ENCODE results near the gene NUP153.
"Not testable (repeated sequence)": the region's sequence is repeated elsewhere in the genome, so short reads cannot be mapped to it uniquely, and the experiment has no call there.

The NUP153 gene

GRCh38 chr6:17706580-17707370 lies at the start of gene NUP153:
Gene NUP153, minus strand, starts transcription at chr6:17706925. Its CDS starts 538 bp downstream, at chr6:17706387.
- DNase-seq = peak; percentile 95 to 98

DNA sequence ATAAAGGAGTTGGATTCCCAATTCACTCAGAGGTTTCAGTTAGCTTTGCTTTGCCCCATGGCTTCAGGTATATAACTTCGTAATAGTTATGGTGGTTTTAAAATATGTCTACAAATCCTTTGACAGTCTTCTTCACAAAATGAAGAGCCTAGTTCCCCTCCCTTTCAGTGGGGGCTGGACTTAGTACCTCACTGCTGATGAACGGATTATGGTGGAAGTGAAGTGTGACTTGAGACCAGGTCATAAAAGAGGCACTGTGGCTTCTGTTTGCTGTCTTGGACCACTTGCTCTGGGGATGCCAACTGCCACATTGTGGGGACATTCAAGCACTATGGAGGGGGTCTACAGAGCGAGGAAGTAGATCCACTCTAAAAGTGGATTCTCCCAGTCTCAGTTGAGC lies 47.5 kb upstream of the NUP153 start:
- DNase-seq = no peak

DNA sequence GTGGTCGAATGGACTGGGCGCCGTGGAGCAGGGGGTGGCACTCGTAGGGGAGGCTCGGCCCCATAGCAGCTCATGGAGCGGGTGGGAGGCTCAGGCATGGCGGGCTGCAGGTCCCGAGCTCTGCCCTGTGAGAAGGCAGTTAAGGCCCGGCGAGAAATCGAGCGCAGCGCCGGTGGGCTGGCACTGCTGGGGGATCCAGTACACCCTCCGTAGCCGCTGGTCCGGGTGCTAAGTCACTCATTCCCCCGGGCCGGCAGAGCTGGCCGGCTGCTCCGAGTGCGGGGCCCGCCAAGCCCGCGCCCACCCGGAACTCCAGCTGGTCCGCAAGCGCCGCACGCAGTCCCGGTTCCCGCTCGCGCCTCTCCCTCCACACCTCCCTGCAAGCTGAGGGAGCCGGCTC lies 38.6 kb upstream of the NUP153 start:
- DNase-seq = not testable (repeated sequence)

DNA sequence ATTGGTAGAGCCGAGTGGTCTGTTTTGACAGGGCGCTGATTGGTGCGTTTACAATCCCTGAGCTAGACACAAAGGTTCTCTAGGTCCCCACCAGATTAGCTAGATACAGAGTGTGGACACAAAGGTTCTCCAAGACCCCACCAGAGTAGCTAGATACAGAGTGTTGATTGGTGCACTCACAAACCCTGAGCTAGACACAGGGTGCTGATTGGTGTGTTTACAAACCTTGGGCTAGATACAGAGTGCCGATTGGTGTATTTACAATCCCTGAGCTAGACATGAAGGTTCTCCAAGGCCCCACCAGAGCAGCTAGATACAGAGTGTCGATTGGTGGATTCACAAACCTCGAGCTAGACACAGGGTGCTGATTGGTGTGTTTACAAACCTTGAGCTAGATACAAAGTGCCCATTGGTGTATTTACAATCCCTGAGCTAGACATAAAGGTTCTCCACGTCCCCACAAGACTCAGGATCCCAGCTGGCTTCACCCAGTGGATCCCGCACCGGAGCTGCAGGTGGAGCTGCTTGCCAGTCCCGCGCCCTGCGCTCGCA lies 38.1 kb upstream of the NUP153 start:
- DNase-seq = not testable (repeated sequence)

DNA sequence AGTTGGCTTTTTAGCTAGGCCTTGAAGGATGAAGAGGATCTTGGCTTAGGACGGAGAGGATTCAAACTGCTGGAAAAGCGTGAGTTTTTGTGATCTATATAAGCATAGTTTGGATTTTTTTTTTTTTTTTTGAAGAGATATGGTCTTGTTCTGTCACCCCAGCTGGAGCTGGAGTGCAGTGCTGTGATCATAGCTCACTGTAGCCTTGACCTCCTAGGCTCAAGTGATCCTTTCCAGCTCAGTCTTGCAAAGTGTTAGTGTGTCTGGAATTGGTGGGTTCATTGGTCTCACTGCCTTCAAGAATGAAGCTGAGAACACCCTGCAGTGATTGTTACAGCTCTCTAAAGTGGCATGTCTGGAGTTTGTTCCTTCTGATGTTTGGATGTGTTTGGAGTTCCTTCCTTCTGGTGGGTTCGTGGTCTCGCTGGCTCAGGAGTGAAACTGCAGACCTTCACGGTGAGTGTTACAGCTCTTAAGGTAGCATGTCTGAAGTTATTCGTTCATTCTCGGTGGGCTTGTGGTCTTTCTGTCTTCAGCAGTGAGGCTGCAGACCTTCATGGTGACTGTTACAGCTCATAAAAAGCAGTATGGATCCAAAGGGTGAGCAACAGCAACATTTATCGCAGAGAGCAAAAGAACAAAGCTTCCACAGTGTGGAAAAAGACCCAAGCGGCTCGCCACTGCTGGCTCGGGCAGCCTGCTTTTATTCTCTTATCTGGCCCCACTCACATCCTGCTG lies 37.5 kb upstream of the NUP153 start:
- no peak for DNase-seq

DNA sequence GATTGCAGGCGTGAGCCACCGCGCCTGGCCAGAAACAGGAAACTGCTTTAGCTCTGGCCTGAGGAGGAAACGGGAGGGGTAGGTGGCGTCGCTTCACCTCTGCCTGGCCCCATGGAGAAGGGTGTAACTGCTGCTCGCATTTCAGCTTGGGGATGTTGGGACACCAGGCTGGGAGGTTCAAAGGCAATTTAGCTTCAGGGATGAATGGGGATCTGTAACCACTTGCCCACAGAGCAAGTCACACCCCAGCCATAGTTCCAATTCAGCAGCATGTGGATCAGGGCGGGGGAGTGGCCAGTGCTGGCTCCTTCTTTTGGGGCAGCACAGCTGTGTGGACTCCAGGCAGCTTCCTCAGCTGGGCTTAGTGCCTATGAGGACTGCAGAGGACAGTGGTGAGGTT lies 34.8 kb upstream of the NUP153 start:
- DNase-seq = no peak

DNA sequence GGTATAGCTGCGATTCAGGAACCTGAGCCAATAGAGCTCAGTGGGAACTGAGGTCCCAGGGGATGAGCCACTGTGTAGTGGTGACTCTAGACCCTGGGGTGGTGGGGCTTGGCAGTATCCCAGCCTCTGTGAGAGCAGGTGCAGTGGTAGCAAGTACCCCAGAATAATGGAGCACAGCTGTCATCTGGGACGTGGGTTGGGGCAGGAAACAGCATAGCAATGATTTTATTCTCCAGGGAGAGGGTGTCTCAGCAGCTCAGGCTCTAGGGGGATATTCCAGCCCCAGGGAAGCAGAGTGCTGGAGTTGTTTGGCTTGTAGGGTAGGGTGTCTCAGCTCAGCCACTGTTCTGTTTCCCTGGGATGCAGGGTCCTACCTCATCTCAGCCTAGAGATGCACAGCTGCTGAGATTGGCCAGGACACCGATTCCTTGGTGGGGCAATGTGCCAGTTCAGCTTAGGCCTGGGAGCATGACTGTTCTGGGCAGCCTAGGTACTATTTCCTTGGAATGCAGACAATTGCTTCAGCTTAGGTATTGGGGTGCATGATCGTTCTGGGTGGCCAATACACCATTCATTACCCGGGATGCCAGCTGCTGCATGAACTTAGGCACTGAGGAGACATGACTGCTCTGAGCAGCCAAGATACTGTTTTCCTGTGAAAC lies 34.0 kb upstream of the NUP153 start:
- DNase-seq = peak; percentile 14 to 83

DNA sequence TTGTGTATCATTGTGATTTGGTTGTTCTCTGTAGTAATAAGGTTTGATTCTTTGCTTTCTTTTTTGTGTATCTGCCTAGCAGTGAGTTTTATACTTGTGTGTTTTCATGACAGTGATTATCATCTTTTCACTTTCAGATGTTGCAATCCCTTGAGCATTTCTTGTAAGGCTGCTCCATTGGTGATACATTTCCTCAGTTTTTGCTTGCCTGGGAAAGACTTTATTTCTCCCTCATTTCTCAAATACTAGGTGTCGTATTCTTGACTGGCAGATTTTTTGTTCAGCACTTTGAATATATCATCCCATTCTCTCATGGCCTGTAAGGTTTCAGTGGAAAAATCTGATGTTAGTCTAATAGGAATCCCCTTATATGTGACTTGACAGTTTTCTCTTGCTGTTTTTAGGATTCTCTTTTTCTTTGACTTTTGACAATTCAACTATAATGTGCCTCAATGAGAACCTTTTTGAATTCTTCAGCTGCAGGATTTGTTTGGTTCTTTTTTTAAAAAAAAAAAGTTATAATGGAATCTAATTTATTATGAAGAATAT lies 31.1 kb upstream of the NUP153 start:
- DNase-seq = no peak

GRCh38 chr6:17735311-17735710 lies 28.6 kb upstream of the NUP153 start:
- DNase-seq = not testable (repeated sequence)

- no peak for DNase-seq
Observed at GRCh38 chr6:17730078-17730704, 23.5 kb upstream of the NUP153 start.

DNA sequence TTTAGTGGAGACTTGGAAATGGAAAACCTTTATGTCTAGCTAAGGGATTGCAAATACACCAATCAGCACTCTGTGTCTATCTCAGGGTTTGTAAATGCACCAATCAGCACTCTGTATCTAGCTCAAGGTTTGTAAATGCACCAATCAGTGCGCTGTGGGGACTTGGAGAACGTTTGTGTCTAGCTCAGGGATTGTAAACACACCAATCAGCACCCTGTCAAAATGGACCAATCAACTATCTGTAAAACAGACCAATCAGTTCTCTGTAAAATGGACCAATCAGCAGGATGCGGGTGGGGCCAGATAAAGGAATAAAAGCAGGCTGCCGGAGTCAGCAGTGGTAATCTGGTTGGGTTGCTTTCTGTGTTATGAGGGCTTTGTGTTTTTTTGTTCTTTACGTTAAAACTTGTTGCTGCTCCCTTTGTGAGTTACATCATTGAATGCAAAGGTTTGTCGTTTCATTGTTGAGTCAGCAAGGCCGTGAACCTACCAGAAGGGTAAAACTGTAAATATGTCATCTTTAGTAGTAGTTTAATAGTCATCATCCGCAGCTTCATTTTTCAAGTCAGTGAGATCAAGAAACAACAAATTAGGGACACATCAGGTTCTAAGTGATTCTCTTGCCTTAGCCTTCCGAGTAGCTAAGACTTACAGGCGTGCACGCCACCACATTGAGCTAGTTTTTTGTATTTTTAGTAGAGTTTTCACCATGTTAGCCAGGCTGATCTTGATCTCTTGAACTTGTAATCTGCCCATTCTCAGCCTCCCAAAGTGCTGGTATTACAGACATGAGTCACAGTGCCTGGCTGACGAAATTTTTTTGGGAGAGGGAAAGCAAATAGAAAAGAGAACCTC lies 22.7 kb upstream of the NUP153 start:
- DNase-seq = no peak

GRCh38 chr6:17728551-17729222 lies 22.0 kb upstream of the NUP153 start:
- DNase-seq = no peak

GRCh38 chr6:17725083-17725482 lies 18.4 kb upstream of the NUP153 start:
- DNase-seq = peak; percentile 68 to 89

GRCh38 chr6:17724341-17724740 lies 17.6 kb upstream of the NUP153 start:
- DNase-seq = no peak

- DNase-seq = no peak
Observed at GRCh38 chr6:17721671-17722070, 14.9 kb upstream of the NUP153 start.

DNA sequence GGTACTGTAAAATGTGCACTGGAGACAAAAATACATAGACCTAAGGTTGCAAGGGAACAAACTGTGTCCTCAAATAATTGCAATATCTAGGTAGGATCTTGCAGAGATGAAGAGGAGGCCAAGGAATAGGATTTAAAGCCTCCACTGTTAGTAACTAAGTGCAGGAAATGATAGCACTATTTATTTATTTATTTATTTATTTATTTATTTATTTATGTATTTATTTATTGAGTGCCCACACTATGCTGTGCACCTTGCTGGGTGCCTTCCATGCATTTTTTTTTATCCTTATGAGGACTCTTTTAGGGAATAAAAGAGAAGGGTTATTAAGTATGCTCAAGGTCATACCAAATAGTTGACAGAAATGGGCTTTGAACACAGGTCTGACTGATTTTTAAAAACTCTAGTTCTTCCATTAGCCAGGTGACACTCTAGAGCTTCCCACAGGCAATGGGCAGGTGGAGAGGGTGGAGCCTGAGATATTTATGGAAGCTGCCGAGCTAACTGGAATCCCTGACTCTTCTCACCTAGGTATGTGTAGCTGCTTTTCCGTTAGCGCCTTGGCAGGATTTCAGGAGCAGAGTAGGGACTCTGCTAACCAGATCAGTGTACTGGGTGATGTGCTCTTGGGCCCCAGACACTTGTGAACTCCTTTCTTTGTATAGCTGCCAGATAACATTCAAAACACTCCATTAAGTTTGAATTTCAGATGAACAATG lies 12.8 kb upstream of the NUP153 start:
- DNase-seq = no peak

DNA sequence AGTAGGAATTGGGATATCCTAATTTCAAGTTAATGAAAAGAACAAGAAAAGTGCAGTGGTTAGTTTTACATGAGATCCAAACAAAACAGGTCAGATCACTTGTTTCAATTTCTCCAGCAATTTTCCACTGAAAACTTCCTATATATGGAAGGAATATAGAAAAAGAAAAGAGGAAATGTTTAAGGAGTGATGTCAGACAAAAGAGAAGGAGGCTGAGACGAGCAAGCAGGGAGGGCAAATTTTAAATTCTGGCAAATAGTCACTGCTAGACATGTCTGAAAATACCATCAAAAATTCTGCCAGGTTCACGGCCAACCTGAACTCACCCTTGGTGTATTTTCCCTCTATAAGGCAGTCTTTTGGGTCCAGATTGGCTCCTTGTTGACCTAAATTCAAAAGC lies 9.5 kb upstream of the NUP153 start:
- no peak for DNase-seq

- no peak for DNase-seq
Observed at GRCh38 chr6:17714879-17715851, 8.4 kb upstream of the NUP153 start.

- DNase-seq = no peak
Observed at GRCh38 chr6:17714177-17714576, 7.5 kb upstream of the NUP153 start.
